C4-2B (cell line): Measurements from ENCODE around the gene CENPN.

Source experiments
- ZFX ChIP-seq: fragments of 450-650 bp; IDR thresholded peaks from 2 replicates; pipeline ENCODE4 v1.6.1; 2017
- TF ChIP-seq, protein P1 (sequence below): fragments of 450-650 bp; conservative IDR thresholded peaks from 2 replicates; pipeline ENCODE4 v1.5.1; 2017; ENCODE audit warnings: mild to moderate bottlenecking

GRCh38 chr16:81060576-81061306, 53.7 kb downstream of the CENPN start:
- TF ChIP-seq, protein P1, sequence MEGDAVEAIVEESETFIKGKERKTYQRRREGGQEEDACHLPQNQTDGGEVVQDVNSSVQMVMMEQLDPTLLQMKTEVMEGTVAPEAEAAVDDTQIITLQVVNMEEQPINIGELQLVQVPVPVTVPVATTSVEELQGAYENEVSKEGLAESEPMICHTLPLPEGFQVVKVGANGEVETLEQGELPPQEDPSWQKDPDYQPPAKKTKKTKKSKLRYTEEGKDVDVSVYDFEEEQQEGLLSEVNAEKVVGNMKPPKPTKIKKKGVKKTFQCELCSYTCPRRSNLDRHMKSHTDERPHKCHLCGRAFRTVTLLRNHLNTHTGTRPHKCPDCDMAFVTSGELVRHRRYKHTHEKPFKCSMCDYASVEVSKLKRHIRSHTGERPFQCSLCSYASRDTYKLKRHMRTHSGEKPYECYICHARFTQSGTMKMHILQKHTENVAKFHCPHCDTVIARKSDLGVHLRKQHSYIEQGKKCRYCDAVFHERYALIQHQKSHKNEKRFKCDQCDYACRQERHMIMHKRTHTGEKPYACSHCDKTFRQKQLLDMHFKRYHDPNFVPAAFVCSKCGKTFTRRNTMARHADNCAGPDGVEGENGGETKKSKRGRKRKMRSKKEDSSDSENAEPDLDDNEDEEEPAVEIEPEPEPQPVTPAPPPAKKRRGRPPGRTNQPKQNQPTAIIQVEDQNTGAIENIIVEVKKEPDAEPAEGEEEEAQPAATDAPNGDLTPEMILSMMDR: no peak
- no peak for TF ChIP-seq ZFX
